ENCODE data around the gene SIX2. TPM values are rescaled to one million over a fixed set of nuclear protein-coding genes. Genes with fewer than 3 reads are reported as not detected.
A peak's percentile ranks its signal among the peaks of the same experiment; 100 is the strongest.

SIX2 gene
- total and polyA plus RNA-seq, 2 of the 8 experiments (the other 6 are each of a cell fraction or from before 2014, with no cell fraction given), result 0.47 to 1.0 TPM

- POLR2A ChIA-PET (ENCODE audit: partially characterized antibody), result interaction anchor here (0.7 to 3.0 kb wide), 9 partner anchors 9 to 166 kb away, joined by 3 to 9 read pairs (median 4); no protein-coding TSS in a partner anchor
- 2% methylated on average over 52 of the region's 56 CpGs; no CpG with 5 or more reads in 1 of the 2 experiments for WGBS, 2 experiments (ENCODE audit: extremely low coverage in 1 of 2, insufficient coverage in 1 of 2, insufficient read length in 1 of 2, insufficient replicate concordance in 2 of 2, low coverage in 1 of 2, low lambda C conversion rate in 2 of 2, missing lambda C conversion rate in 1 of 2)
- no peak overlapping the region for H2AFZ ChIP-seq (ENCODE audit: low read length)
- TF ChIP-seq CBX5 (IDR thresholded peaks at IDR 0.05; ENCODE audit: low read depth, low read length) (no peak), POLR2AphosphoS5 (IDR thresholded peaks at IDR 0.05; ENCODE audit: low read depth, low read length) (no peak), BACH1 (IDR thresholded peaks at IDR 0.05; ENCODE audit: low read length) (no peak), SP4 (IDR thresholded peaks at IDR 0.05; ENCODE audit: low read length) (no peak), EZH2 (IDR thresholded peaks at IDR 0.05; ENCODE audit: low read depth, low read length, severe bottlenecking) (peak; percentile 73), CREB1 (IDR thresholded peaks at IDR 0.05) (no peak), RNF2 (IDR thresholded peaks at IDR 0.05; ENCODE audit: borderline replicate concordance, low read depth, low read length, missing control alignments, poor library complexity, severe bottlenecking) (peak; percentile 59), TCF12 (IDR thresholded peaks at IDR 0.05; ENCODE audit: low read depth, low read length) (no peak), KDM5A (IDR thresholded peaks at IDR 0.05; ENCODE audit: low read length) (no peak), E2F6 (IDR thresholded peaks at IDR 0.05) (peak; percentile 88), CEBPB (IDR thresholded peaks at IDR 0.05; ENCODE audit: low read depth, low read length) (no peak), SIRT6 (IDR thresholded peaks at IDR 0.05; ENCODE audit: low read length) (no peak)
Observed at GRCh38 chr2:45009928-45010701, 863 bp upstream of the SIX2 start.

More at GRCh38 chr2:45009928-45010701, 863 bp upstream of the SIX2 start:
- DNase-seq (ENCODE audit: low read depth in 1 of 2, low spot score in 2 of 2) (peak in 1 of 2 experiments; percentile 88), FAIRE-seq (no peak)
- no peak overlapping the region for H2BK15ac ChIP-seq (ENCODE audit: low read length)
- H3K4me2 ChIP-seq (ENCODE audit: insufficient read depth in 1 of 2, low read depth in 2 of 2, low read length in 2 of 2), result peak overlapping the region; percentile 85 to 95
- peak overlapping the region; percentile 27 to 64 (median 36) for H3K4me3 ChIP-seq (ENCODE audit: extremely low read depth in 1 of 4, insufficient read depth in 2 of 4, low read depth in 3 of 4, low read length in 4 of 4)
- no peak overlapping the region for H4K5ac ChIP-seq (ENCODE audit: insufficient read length, low read depth, low read length)
- H2BK120ac ChIP-seq (replicated peaks; ENCODE audit: low read depth, low read length), result no peak overlapping the region
- no peaks in the 10 kb centered on the region for H3K79me2 ChIP-seq (ENCODE audit: control insufficient read depth in 1 of 2, insufficient read depth in 2 of 2, low read length in 2 of 2)
- no peak overlapping the region for H3K27ac ChIP-seq (ENCODE audit: low read depth, low read length)
- CTCF ChIA-PET (ENCODE audit: partially characterized antibody), result interaction anchor here (0.8 to 5.5 kb wide), 9 partner anchors 10 to 485 kb away, joined by 3 to 61 read pairs (median 5); no protein-coding TSS in a partner anchor
- peak overlapping the region in 1 of 4 experiments; percentile 8; a peak in 1 of 7 replicates for H3K9ac ChIP-seq (replicated peaks in 1 of 4; ENCODE audit: extremely low read depth in 1 of 4, low read depth in 3 of 4, low read length in 3 of 4)
- peaks cover 68 to 86% (median 83%) of the 10 kb centered on the region in 4 experiments for H3K27me3 ChIP-seq (replicated peaks in 1 of 4; ENCODE audit: control insufficient read depth in 3 of 4, extremely low read depth in 1 of 4, insufficient read depth in 3 of 4, low read length in 3 of 4)
- H3K23ac ChIP-seq (ENCODE audit: insufficient read length), result no peak overlapping the region
- no peak overlapping the region for H3K14ac ChIP-seq (ENCODE audit: insufficient read length)
- H3K9me3 ChIP-seq (ENCODE audit: insufficient read depth in 2 of 2, low read depth in 1 of 2, low read length in 1 of 2), result no peaks in the 10 kb centered on the region
- H3K36me3 ChIP-seq (ENCODE audit: control insufficient read depth in 2 of 4, insufficient read depth in 4 of 4, low read length in 3 of 4), result peaks cover 0 to 19% (median 0%) of the 10 kb centered on the region in 4 experiments; a peak in 1 of 8 replicates
- no peak overlapping the region; the same call in 1 of the 2 replicates for H4K8ac ChIP-seq (ENCODE audit: extremely low read depth, insufficient read depth, low read length)
- H3K23me2 ChIP-seq (ENCODE audit: low read depth, low read length), result peaks cover 12% of the 10 kb centered on the region
- H2BK12ac ChIP-seq (ENCODE audit: low read depth, low read length), result 0 out of 2 replicates have a peak overlapping the region, but pooled peaks have one; percentile 68
- H3K4ac ChIP-seq (replicated peaks; ENCODE audit: insufficient read length, low read depth, low read length), result no peak overlapping the region
- no peak overlapping the region for H2AK5ac ChIP-seq (ENCODE audit: low read depth, low read length)
- peak overlapping the region; percentile 67; the same call in 1 of the 2 replicates for H3K18ac ChIP-seq (ENCODE audit: extremely low read depth, low read length)
- no peak overlapping the region for H3K56ac ChIP-seq (replicated peaks; ENCODE audit: insufficient read length, low read depth, low read length)
- H2BK20ac ChIP-seq (ENCODE audit: low read length), result no peak overlapping the region
- H3K79me1 ChIP-seq (ENCODE audit: low read depth, low read length), result no peaks in the 10 kb centered on the region
- H2BK5ac ChIP-seq (ENCODE audit: low read depth, low read length), result no peak overlapping the region; the same call in 1 of the 2 replicates
- H3K4me1 ChIP-seq (replicated peaks in 1 of 4; ENCODE audit: control insufficient read depth in 3 of 4, insufficient read depth in 4 of 4, low read length in 3 of 4), result peaks cover 0 to 29% (median 13%) of the 10 kb centered on the region in 4 experiments; a peak in 5 of 7 replicates
- H4K20me1 ChIP-seq (replicated peaks in 1 of 2; ENCODE audit: control insufficient read depth in 1 of 2, insufficient read depth in 2 of 2, low read length in 2 of 2), result peaks cover 6 to 28% of the 10 kb centered on the region in 2 experiments
- no peak overlapping the region for H4K91ac ChIP-seq (replicated peaks; ENCODE audit: insufficient read length, low read length)
